ENCODE measurements around the gene SOD1.

GRCh38 chr21:31678478-31678877 lies 19.0 kb downstream of the SOD1 start:
- TF ChIP-seq, protein P1, sequence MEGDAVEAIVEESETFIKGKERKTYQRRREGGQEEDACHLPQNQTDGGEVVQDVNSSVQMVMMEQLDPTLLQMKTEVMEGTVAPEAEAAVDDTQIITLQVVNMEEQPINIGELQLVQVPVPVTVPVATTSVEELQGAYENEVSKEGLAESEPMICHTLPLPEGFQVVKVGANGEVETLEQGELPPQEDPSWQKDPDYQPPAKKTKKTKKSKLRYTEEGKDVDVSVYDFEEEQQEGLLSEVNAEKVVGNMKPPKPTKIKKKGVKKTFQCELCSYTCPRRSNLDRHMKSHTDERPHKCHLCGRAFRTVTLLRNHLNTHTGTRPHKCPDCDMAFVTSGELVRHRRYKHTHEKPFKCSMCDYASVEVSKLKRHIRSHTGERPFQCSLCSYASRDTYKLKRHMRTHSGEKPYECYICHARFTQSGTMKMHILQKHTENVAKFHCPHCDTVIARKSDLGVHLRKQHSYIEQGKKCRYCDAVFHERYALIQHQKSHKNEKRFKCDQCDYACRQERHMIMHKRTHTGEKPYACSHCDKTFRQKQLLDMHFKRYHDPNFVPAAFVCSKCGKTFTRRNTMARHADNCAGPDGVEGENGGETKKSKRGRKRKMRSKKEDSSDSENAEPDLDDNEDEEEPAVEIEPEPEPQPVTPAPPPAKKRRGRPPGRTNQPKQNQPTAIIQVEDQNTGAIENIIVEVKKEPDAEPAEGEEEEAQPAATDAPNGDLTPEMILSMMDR (IDR thresholded peaks at IDR 0.05; ENCODE audit: poor library complexity), result no peak
- TF ChIP-seq EZH2phosphoT487 (IDR thresholded peaks at IDR 0.05; ENCODE audit: low read depth, severe bottlenecking, unreplicated experiment) (no peak), EZH2 (IDR thresholded peaks at IDR 0.05; ENCODE audit: borderline replicate concordance) (no peak)
